Osteocyte (in vitro differentiated cells): ENCODE data around the gene EFCAB6. TPM values are rescaled to one million over a fixed set of nuclear protein-coding genes. Genes with fewer than 3 reads are reported as not detected.

ENCODE experiments used
- DNase-seq: peaks from one replicate; pipeline ENCODE4 v3.0.0; 2021; ENCODE audit warnings: mixed read lengths; ENCODE audit not compliant: unreplicated experiment; ENCODE audit errors: extremely low spot score
- H3K27ac Mint-ChIP-seq: one replicate; pipeline ENCODE4 v1.8.0; 2021; ENCODE audit warnings: mild to moderate bottlenecking, mixed read lengths; ENCODE audit not compliant: unreplicated experiment
- H3K27me3 Mint-ChIP-seq: one replicate; pipeline ENCODE4 v1.8.0; 2021; ENCODE audit warnings: mixed read lengths; ENCODE audit not compliant: unreplicated experiment
- H3K36me3 Mint-ChIP-seq: one replicate; pipeline ENCODE4 v1.8.0; 2021; ENCODE audit warnings: mixed read lengths; ENCODE audit not compliant: unreplicated experiment
- H3K4me1 Mint-ChIP-seq: one replicate; pipeline ENCODE4 v1.8.0; 2021; ENCODE audit warnings: mixed read lengths; ENCODE audit not compliant: unreplicated experiment
- H3K4me3 Mint-ChIP-seq: one replicate; pipeline ENCODE4 v1.8.0; 2021; ENCODE audit warnings: mild to moderate bottlenecking, moderate library complexity, mixed read lengths; ENCODE audit not compliant: unreplicated experiment
- H3K9me3 Mint-ChIP-seq: one replicate; pipeline ENCODE4 v1.8.0; 2021; ENCODE audit warnings: mixed read lengths; ENCODE audit not compliant: unreplicated experiment
- total RNA-seq: library from RNA; stranded (reverse); gene quantifications from 2 replicates; pipeline ENCODE4 v1.2.1, GENCODE V29; 2021
- TF ChIP-seq, protein P1 (sequence below): fragments of 200-600 bp; sonication (generic); IDR thresholded peaks from 2 replicates; pipeline ENCODE4 v1.5.0; 2021; ENCODE audit warnings: antibody characterized with exemption, mild to moderate bottlenecking, moderate library complexity

Gene EFCAB6
- total RNA-seq, 1 donor from 2014 or later = 1.4 TPM

DNA sequence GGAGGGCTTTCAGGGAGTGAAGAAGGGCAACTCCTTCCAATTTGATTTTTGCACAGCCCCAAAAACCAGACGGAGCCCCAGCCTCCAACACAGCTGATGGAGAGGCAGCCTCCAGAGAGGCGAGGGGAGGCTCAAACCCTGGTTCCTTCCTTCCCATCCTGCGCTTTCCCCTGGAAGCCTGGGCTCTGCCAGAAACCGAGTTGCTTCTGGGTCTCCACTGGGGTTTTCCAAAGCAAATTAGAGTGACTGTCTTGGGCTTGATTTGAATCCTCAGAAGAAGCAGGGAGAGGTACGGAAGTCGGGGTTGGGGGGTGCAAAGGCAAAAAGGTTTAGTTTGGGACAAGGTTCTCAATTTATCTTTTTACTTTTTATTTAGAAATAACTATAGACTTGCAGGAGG is 271.1 kb downstream of the EFCAB6 start:
- H3K27ac Mint-ChIP-seq = no peak overlapping the region
- DNase-seq = peak; percentile 51
- no peaks in the 10 kb centered on the region for H3K4me1 Mint-ChIP-seq
- H3K36me3 Mint-ChIP-seq = no peaks in the 10 kb centered on the region
- H3K27me3 Mint-ChIP-seq = peaks cover 2% of the 10 kb centered on the region
- H3K4me3 Mint-ChIP-seq = no peak overlapping the region
- no peaks in the 10 kb centered on the region for H3K9me3 Mint-ChIP-seq
- TF ChIP-seq, protein P1, sequence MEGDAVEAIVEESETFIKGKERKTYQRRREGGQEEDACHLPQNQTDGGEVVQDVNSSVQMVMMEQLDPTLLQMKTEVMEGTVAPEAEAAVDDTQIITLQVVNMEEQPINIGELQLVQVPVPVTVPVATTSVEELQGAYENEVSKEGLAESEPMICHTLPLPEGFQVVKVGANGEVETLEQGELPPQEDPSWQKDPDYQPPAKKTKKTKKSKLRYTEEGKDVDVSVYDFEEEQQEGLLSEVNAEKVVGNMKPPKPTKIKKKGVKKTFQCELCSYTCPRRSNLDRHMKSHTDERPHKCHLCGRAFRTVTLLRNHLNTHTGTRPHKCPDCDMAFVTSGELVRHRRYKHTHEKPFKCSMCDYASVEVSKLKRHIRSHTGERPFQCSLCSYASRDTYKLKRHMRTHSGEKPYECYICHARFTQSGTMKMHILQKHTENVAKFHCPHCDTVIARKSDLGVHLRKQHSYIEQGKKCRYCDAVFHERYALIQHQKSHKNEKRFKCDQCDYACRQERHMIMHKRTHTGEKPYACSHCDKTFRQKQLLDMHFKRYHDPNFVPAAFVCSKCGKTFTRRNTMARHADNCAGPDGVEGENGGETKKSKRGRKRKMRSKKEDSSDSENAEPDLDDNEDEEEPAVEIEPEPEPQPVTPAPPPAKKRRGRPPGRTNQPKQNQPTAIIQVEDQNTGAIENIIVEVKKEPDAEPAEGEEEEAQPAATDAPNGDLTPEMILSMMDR = no peak

DNA sequence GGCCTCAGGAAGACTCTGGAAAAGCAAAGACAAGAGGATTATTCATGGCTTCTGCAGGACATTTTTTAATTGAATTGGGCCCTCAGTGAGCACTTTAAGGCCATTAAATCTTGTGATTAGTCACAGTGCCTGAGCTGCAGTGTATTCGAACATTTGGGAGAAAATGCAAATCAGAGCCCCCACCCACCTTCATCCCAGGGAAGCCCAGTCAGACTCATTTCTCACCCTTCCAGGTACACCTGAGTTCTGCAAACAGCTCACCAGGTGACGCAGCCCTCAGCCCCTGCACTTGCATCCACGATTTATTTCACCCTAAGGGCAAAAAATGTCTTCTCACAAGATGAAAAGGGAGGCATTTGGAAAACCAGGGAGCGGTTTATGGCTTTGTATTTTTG is 271.6 kb downstream of the EFCAB6 start:
- Mint-ChIP-seq H3K36me3 (no peaks in the 10 kb centered on the region), H3K9me3 (no peaks in the 10 kb centered on the region), H3K4me3 (no peak overlapping the region), H3K4me1 (no peaks in the 10 kb centered on the region), H3K27me3 (peaks cover 2% of the 10 kb centered on the region), H3K27ac (no peak overlapping the region)
- DNase-seq = no peak
- TF ChIP-seq, protein P1 = no peak

DNA sequence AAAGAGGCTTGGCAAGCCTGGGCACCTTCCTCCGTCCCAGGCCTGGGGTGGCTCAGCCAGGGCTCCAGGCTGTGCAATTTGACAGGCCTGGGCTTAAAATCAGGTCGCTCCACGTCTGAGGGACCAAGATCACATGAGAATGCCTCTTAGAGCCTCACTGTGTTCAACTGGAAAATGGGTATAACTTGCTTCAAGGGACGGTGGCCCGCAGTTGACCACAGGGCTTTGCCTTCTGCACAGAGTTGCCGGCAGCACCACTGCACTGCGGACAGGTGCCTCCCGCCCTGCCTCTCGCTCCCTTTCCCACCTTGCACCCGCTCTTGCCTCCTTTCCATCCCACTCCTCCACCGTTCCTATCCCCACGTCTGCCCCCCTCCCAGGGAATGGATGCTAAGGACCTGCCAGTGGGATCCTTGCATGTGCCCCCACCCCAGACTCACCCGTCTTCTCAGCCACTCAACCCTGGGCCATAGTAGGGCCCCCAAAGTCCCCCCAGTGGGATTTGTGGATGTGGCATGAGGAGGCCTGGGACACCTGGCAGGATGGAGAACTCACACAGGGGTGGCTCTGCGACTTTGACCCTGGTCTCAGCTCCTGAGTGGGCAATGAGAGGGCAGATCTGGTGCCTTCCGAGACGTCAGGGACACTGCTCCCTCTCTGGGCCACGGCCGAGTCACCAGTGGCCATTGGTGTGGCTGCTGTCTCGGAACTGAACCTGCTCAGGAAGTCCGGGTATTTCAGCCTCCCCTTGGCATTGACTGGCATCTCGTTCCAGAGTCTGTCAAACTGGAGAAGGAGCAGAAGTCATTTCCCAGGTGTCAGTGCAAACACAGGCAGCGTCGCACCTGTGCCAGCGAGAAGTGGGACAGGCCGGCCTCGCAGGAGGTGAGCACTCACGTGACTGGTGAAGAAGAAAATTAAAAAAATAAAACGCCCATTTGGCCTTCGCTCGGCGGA is 272.3 kb downstream of the EFCAB6 start:
- H3K9me3 Mint-ChIP-seq = no peaks in the 10 kb centered on the region
- peak; percentile 70 for DNase-seq
- H3K4me3 Mint-ChIP-seq = no peak overlapping the region
- TF ChIP-seq, protein P1 = no peak
- H3K27me3 Mint-ChIP-seq = peaks cover 2% of the 10 kb centered on the region
- no peak overlapping the region for H3K27ac Mint-ChIP-seq
- no peaks in the 10 kb centered on the region for H3K36me3 Mint-ChIP-seq
- no peaks in the 10 kb centered on the region for H3K4me1 Mint-ChIP-seq

DNA sequence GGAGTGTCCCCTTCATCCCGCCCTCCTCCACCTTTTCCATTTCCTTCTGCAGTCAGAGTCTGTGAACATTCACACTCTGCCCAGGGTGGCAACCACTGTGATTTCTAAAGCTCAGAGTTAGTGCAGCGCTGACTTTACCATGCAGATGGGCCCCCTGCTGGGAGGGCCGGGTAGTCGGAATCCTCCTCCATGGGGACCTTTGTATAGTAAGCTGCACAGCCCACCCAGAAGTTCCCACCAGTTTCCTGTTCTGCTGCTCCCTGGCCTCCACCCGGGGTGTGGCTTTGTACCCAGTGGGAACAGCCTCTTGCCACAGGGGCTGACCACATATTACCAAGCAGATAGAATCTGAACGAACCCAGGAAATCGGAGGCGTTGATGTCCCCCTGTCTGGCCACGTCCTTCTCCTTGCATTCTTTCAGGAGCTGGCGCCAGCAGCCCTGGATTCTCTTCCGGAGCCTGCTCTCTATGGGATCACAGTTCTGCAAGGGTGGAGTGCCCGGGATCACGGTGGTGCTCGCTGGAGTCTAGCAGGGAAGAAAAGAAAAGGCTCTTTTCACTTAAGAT is 275.0 kb downstream of the EFCAB6 start:
- Mint-ChIP-seq H3K27ac (no peak overlapping the region), H3K27me3 (peaks cover 2% of the 10 kb centered on the region), H3K4me3 (no peak overlapping the region), H3K36me3 (no peaks in the 10 kb centered on the region), H3K9me3 (no peaks in the 10 kb centered on the region), H3K4me1 (no peaks in the 10 kb centered on the region)
- TF ChIP-seq, protein P1 = no peak
- peak; percentile 80 for DNase-seq

DNA sequence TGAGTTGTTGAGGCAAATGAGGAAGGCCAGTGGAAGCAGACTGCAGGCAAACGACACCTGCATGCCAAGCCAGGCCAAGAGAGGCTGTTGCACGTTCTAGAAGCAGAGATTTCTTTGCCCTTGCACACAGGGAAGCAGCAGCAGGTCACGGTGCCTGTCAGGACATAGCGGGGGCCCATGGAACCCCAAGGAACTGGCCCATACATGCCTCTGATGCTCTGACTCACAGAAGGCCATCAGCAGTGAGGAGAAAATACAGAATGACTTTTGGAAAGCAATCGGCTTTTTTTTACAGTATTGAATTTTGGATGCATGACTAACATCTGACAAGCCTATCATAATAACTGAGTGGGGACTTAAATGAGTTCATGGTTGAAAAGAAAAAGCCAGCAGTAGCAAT is 276.4 kb downstream of the EFCAB6 start:
- Mint-ChIP-seq H3K4me3 (no peak overlapping the region), H3K9me3 (no peaks in the 10 kb centered on the region), H3K36me3 (no peaks in the 10 kb centered on the region)

More for the DNA sequence above, 276.4 kb downstream of the EFCAB6 start:
- TF ChIP-seq, protein P1 = no peak
- H3K4me1 Mint-ChIP-seq = no peaks in the 10 kb centered on the region
- H3K27me3 Mint-ChIP-seq = peaks cover 2% of the 10 kb centered on the region
- H3K27ac Mint-ChIP-seq = no peak overlapping the region
- no peak for DNase-seq
